Head of caudate nucleus (tissue), 42 donors: ENCODE data around the gene IGFL4.

Experiments
- DNase-seq, 42 donors: peaks; one replicate each; pipeline versions ENCODE4 v3.0.0 to v3.0.0-alpha.2; 2020 to 2021; ENCODE audit warnings: mixed read lengths in 7 of 42
- intact Hi-C: fragments of 100-400 bp; cut with DNase I; formaldehyde crosslinking; loops from one replicate; pipeline ENCODE4 v1.15.0; 2022

IGFL4 gene

GRCh38 chr19:46067691-46068090 lies 26.9 kb upstream of the IGFL4 start:
- intact Hi-C loops = no loop called here
- no peak for DNase-seq

- DNase-seq = no peak
- intact Hi-C loops = no loop called here
Observed at GRCh38 chr19:46066471-46066870, 25.7 kb upstream of the IGFL4 start.

- no peak for DNase-seq
- intact Hi-C loops = no loop called here
Observed at GRCh38 chr19:46065486-46066071, 24.8 kb upstream of the IGFL4 start.

GRCh38 chr19:46063201-46063600 lies 22.4 kb upstream of the IGFL4 start:
- intact Hi-C loops = no loop called here
- no peak for DNase-seq

- DNase-seq = no peak
- intact Hi-C loops = no loop called here
Observed at GRCh38 chr19:46060012-46060411, 19.2 kb upstream of the IGFL4 start.

GRCh38 chr19:46058778-46059177 lies 18.0 kb upstream of the IGFL4 start:
- intact Hi-C loops = no loop called here
- no peak for DNase-seq

- intact Hi-C loops = no loop called here
- DNase-seq = no peak
Observed at GRCh38 chr19:46056536-46056935, 15.7 kb upstream of the IGFL4 start.

- DNase-seq = no peak
- intact Hi-C loops = no loop called here
Observed at GRCh38 chr19:46052896-46053295, 12.1 kb upstream of the IGFL4 start.

GRCh38 chr19:46049597-46049996 lies 8.8 kb upstream of the IGFL4 start:
- no peak for DNase-seq
- intact Hi-C loops = no loop called here

GRCh38 chr19:46043519-46043918 lies 2.7 kb upstream of the IGFL4 start:
- no peak for DNase-seq
- intact Hi-C loops = no loop called here

- DNase-seq = no peak
- intact Hi-C loops = no loop called here
Observed at GRCh38 chr19:46042252-46042883, 1.6 kb upstream of the IGFL4 start.

- intact Hi-C loops = no loop called here
- no peak for DNase-seq
Observed at GRCh38 chr19:46040125-46040524, 677 bp downstream of the IGFL4 start.

GRCh38 chr19:46036744-46037128 lies 4.1 kb downstream of the IGFL4 start:
- DNase-seq = no peak
- intact Hi-C loops = no loop called here

- intact Hi-C loops = no loop called here
Observed at GRCh38 chr19:46035986-46036743, 4.6 kb downstream of the IGFL4 start.

GRCh38 chr19:46035546-46035945 lies 5.3 kb downstream of the IGFL4 start:
- no peak for DNase-seq
- intact Hi-C loops = no loop called here

More at GRCh38 chr19:46035986-46036743, 4.6 kb downstream of the IGFL4 start:
- no peak for DNase-seq

- intact Hi-C loops = no loop called here
- DNase-seq = no peak
Observed at GRCh38 chr19:46033401-46033800, 7.4 kb downstream of the IGFL4 start.

- peak in 2 of 42 donors; percentile 5 to 9 for DNase-seq
- intact Hi-C loops = no loop called here
Observed at GRCh38 chr19:46032597-46033025, 8.2 kb downstream of the IGFL4 start.

GRCh38 chr19:46031781-46032596 lies 8.8 kb downstream of the IGFL4 start:
- peak in 2 of 42 donors; percentile 21 to 27 for DNase-seq
- intact Hi-C loops = no loop called here

- intact Hi-C loops = no loop called here
Observed at GRCh38 chr19:46030812-46031550, 9.8 kb downstream of the IGFL4 start.

More at GRCh38 chr19:46030812-46031550, 9.8 kb downstream of the IGFL4 start:
- DNase-seq = peak in 2 of 42 donors; percentile 21 to 25
